Body of pancreas (tissue), 4 donors: ENCODE data around the gene ELL3. TPM values are rescaled to one million over a fixed set of nuclear protein-coding genes. Genes with fewer than 3 reads are reported as not detected.

ENCODE experiments used
- ATAC-seq: fragments of 150-250 bp; one replicate; pipeline ENCODE4 v1.9.1; 2016
- DNase-seq, 4 donors: peaks; one replicate each; pipeline ENCODE4 v3.0.0-alpha.2; 2019
- H3K27ac ChIP-seq, 4 donors: fragments of 200-600 bp; sonication (generic); 1 replicate in 3 of 4; 2 replicates in 1 of 4; pipeline versions ENCODE4 v1.5.1 to v1.6.1; 2016 to 2019; ENCODE audit warnings: mild to moderate bottlenecking in 1 of 4, mixed read lengths in 1 of 4, moderate library complexity in 1 of 4
- H3K27me3 ChIP-seq, 2 donors: fragments of 200-600 bp; sonication (generic); one replicate each; pipeline ENCODE4 v1.6.0; 2016; ENCODE audit warnings: mild to moderate bottlenecking in 1 of 2
- H3K36me3 ChIP-seq, 2 donors: fragments of 200-600 bp; sonication (generic); replicated peaks in 1 of 2; 2 replicates each; pipeline ENCODE4 v1.5.1; 2016; ENCODE audit warnings: low read depth in 2 of 2; ENCODE audit not compliant: insufficient read depth in 1 of 2
- H3K4me1 ChIP-seq: fragments of 200-600 bp; sonication (generic); one replicate; pipeline ENCODE4 v1.6.0; 2016
- H3K4me3 ChIP-seq, 2 donors: fragments of 200-600 bp; sonication (generic); 1 replicate in 1 of 2; 2 replicates in 1 of 2; pipeline ENCODE4 v1.5.1; 2016 to 2019
- H3K9me3 ChIP-seq, 3 donors: fragments of 200-600 bp; sonication (generic); 1 replicate in 2 of 3; 2 replicates in 1 of 3; pipeline ENCODE4 v1.5.1; 2016
- CTCF ChIP-seq, 7 experiments: fragments of 450-650 bp in 4 of 7; fragments of 200-600 bp in 3 of 7; sonication (generic) in 3 of 7; IDR thresholded peaks; one replicate each; pipeline ENCODE4 v1.5.1; 2016 to 2019; ENCODE audit warnings: antibody characterized with exemption in 7 of 7
- POLR2A ChIP-seq, 3 donors: fragments of 450-650 bp; IDR thresholded peaks; one replicate each; pipeline ENCODE4 v1.6.1; 2016; ENCODE audit warnings: antibody characterized with exemption in 3 of 3, mild to moderate bottlenecking in 2 of 3
- WGBS, 2 donors: methylation state at CpG; one replicate each; pipeline ENCODE4 v1.1.5; 2017; 5-methylcytosine and 5-hydroxymethylcytosine counted together
- intact Hi-C: fragments of 100-400 bp; cut with DNase I; formaldehyde crosslinking; loops from one replicate; pipeline ENCODE4 v1.15.1; 2023
- total RNA-seq, 2 donors: library from RNA; depleted of rRNA; stranded (reverse); fragments of >200 nt; gene quantifications; one replicate each; pipeline ENCODE4 v1.1.0, GENCODE V29; 2016

Gene ELL3
- total RNA-seq, 2 donors from 2014 or later, result 4.9 to 29.1 TPM

GRCh38 chr15:43772624-43773023 is 4.1 kb downstream of the ELL3 start:
- no peak for ATAC-seq
- no peak for TF ChIP-seq POLR2A (IDR thresholded peaks at IDR 0.05)
- no peak for TF ChIP-seq CTCF (IDR thresholded peaks at IDR 0.05)
- H3K9me3 ChIP-seq, result no peaks in the 10 kb centered on the region
- peaks cover 19% of the 10 kb centered on the region for H3K4me1 ChIP-seq
- H3K27me3 ChIP-seq, result no peaks in the 10 kb centered on the region
- DNase-seq, result no peak
- H3K4me3 ChIP-seq, result no peak overlapping the region
- H3K36me3 ChIP-seq, result peaks cover 5 to 28% of the 10 kb centered on the region in 2 donors
- intact Hi-C loops, result no loop called here
- no peak overlapping the region for H3K27ac ChIP-seq

GRCh38 chr15:43771816-43772215 is 5.0 kb downstream of the ELL3 start:
- Histone ChIP-seq H3K27me3 (no peaks in the 10 kb centered on the region), H3K9me3 (no peaks in the 10 kb centered on the region), H3K27ac (no peak overlapping the region), H3K4me1 (peaks cover 16% of the 10 kb centered on the region), H3K36me3 (peaks cover 8 to 35% of the 10 kb centered on the region in 2 donors), H3K4me3 (no peak overlapping the region)
- intact Hi-C loops, result no loop called here
- 75 to 92% methylated on average over 2 of the region's 2 CpGs for WGBS, 2 donors
- DNase-seq (no peak), ATAC-seq (no peak)
- TF ChIP-seq CTCF (IDR thresholded peaks at IDR 0.05) (no peak), POLR2A (IDR thresholded peaks at IDR 0.05) (no peak)

- no peaks in the 10 kb centered on the region for H3K27me3 ChIP-seq
- H3K4me3 ChIP-seq, result no peak overlapping the region
- no peaks in the 10 kb centered on the region for H3K9me3 ChIP-seq
- DNase-seq (peak; percentile 55 to 72 (median 59)), ATAC-seq (peak; percentile 67)
- intact Hi-C loops, result no loop called here
- peaks cover 16 to 54% of the 10 kb centered on the region in 2 donors for H3K36me3 ChIP-seq
- H3K27ac ChIP-seq, result no peak overlapping the region
- H3K4me1 ChIP-seq, result no peaks in the 10 kb centered on the region
- 60 to 69% methylated on average over 5 of the region's 5 CpGs for WGBS, 2 donors
- TF ChIP-seq CTCF (IDR thresholded peaks at IDR 0.05) (peak; percentile 47 to 71 (median 64)), POLR2A (IDR thresholded peaks at IDR 0.05) (no peak)
These were observed 7.1 kb downstream of the ELL3 start for GRCh38 chr15:43769584-43770228.

- ATAC-seq (no peak), DNase-seq (no peak)
- intact Hi-C loops, result no loop called here
- Histone ChIP-seq H3K27ac (no peak overlapping the region), H3K4me3 (no peak overlapping the region), H3K4me1 (peaks cover 11% of the 10 kb centered on the region), H3K36me3 (peaks cover 21 to 42% of the 10 kb centered on the region in 2 donors), H3K9me3 (no peaks in the 10 kb centered on the region), H3K27me3 (no peaks in the 10 kb centered on the region)
- WGBS, 2 donors, result 46 to 57% methylated on average over 2 of the region's 2 CpGs
- no peak for TF ChIP-seq POLR2A (IDR thresholded peaks at IDR 0.05)
- TF ChIP-seq CTCF (IDR thresholded peaks at IDR 0.05), result no peak
These were observed 12.8 kb downstream of the ELL3 start for GRCh38 chr15:43763819-43764446.

- intact Hi-C loops, result no loop called here
- no peak for TF ChIP-seq CTCF (IDR thresholded peaks at IDR 0.05)
- no peak for TF ChIP-seq POLR2A (IDR thresholded peaks at IDR 0.05)
- WGBS, 2 donors, result 75 to 83% methylated on average over 6 of the region's 6 CpGs
- DNase-seq (no peak), ATAC-seq (no peak)
- H3K9me3 ChIP-seq, result no peaks in the 10 kb centered on the region
- peaks cover 11% of the 10 kb centered on the region for H3K4me1 ChIP-seq
- no peak overlapping the region for H3K4me3 ChIP-seq
- peaks cover 21 to 42% of the 10 kb centered on the region in 2 donors for H3K36me3 ChIP-seq
- no peaks in the 10 kb centered on the region for H3K27me3 ChIP-seq
- H3K27ac ChIP-seq, result no peak overlapping the region
These were observed 13.9 kb downstream of the ELL3 start for GRCh38 chr15:43762824-43763223.
